AG04450 (cell line): ENCODE results near the gene HRH2. TPM values are rescaled to one million over a fixed set of nuclear protein-coding genes. Genes with fewer than 3 reads are reported as not detected.

Experiments
- CTCF ChIA-PET: fragments of 300-600, 350-600 bp; formaldehyde crosslinking; extraction: SDS; loops from one replicate; lab custom pipeline; 2022; ENCODE audit warnings: antibody characterized with exemption, inconsistent platforms; lab: Charles Lee
- POLR2A ChIA-PET: fragments of 350-600 bp; formaldehyde crosslinking; extraction: SDS; loops from one replicate; lab custom pipeline; 2021; ENCODE audit warnings: antibody characterized with exemption, inconsistent platforms; lab: Yijun Ruan, JAX
- DNase-seq: peaks from one replicate; pipeline ENCODE4 v3.0.0-alpha.2; 2011; ENCODE audit warnings: low read depth, low spot score
- H3K27ac ChIP-seq: one replicate; pipeline ENCODE4 v1.5.1; 2012; ENCODE audit warnings: low read depth, low read length, control low read depth
- H3K27me3 ChIP-seq: one replicate; pipeline ENCODE4 v1.6.0; 2012; ENCODE audit warnings: low read length; ENCODE audit not compliant: control insufficient read depth, insufficient read depth
- H3K4me3 ChIP-seq: 2 replicates; pipeline ENCODE4 v1.5.1; 2011; ENCODE audit warnings: mild to moderate bottlenecking, low read depth, low read length, control low read depth
- H3K9me3 ChIP-seq: 2 replicates; pipeline ENCODE4 v1.5.1; 2012; ENCODE audit warnings: low read length; ENCODE audit not compliant: control insufficient read depth, insufficient read depth
- CTCF ChIP-seq: IDR thresholded peaks from 2 replicates; pipeline ENCODE4 v1.5.1; 2011; ENCODE audit warnings: low read depth, low read length, control low read depth, inconsistent platforms
- polyA plus RNA-seq: library from polyadenylated mRNA; depleted of rRNA; stranded (reverse); fragments of >200 nt; gene quantifications from 2 replicates; pipeline ENCODE4 v1.2.3, GENCODE V29; 2011

Gene HRH2
- polyA plus RNA-seq, 1 experiment, result not detected

- H3K9me3 ChIP-seq, result peaks cover 8% of the 10 kb centered on the region; the same call in 1 of the 2 replicates
- ChIA-PET POLR2A (no interaction called here), CTCF (no interaction called here)
- no peak for DNase-seq
- peaks cover 13% of the 10 kb centered on the region for H3K27me3 ChIP-seq
- TF ChIP-seq CTCF, result no peak
- H3K27ac ChIP-seq, result no peak overlapping the region
- H3K4me3 ChIP-seq, result no peak overlapping the region
These were observed 905 bp upstream of the HRH2 start for GRCh38 chr5:175656966-175657365.

GRCh38 chr5:175658299-175659145 lies 651 bp downstream of the HRH2 start:
- Histone ChIP-seq H3K4me3 (no peak overlapping the region), H3K27me3 (peaks cover 13% of the 10 kb centered on the region), H3K9me3 (peaks cover 8% of the 10 kb centered on the region; the same call in 1 of the 2 replicates), H3K27ac (no peak overlapping the region)
- POLR2A ChIA-PET, result no interaction called here
- no peak for DNase-seq
- TF ChIP-seq CTCF, result no peak
- CTCF ChIA-PET, result no interaction called here

GRCh38 chr5:175659546-175660253 lies 1.8 kb downstream of the HRH2 start:
- CTCF ChIA-PET, result no interaction called here
- no peak overlapping the region for H3K4me3 ChIP-seq
- peaks cover 13% of the 10 kb centered on the region for H3K27me3 ChIP-seq
- no peak for TF ChIP-seq CTCF
- POLR2A ChIA-PET, result no interaction called here
- no peak overlapping the region for H3K27ac ChIP-seq
- no peak for DNase-seq
- H3K9me3 ChIP-seq, result peaks cover 8% of the 10 kb centered on the region; the same call in 1 of the 2 replicates

- DNase-seq, result no peak
- Histone ChIP-seq H3K27me3 (peaks cover 6% of the 10 kb centered on the region), H3K27ac (no peak overlapping the region), H3K4me3 (no peak overlapping the region), H3K9me3 (peaks cover 4% of the 10 kb centered on the region; the same call in 1 of the 2 replicates)
- CTCF ChIA-PET, result no interaction called here
- no peak for TF ChIP-seq CTCF
- POLR2A ChIA-PET, result no interaction called here
These were observed 5.6 kb downstream of the HRH2 start for GRCh38 chr5:175663186-175664184.
